ENCODE results near the gene RNASEH1. TPM values are rescaled to one million over a fixed set of nuclear protein-coding genes. Genes with fewer than 3 reads are reported as not detected.

RNASEH1 gene
- total and polyA plus RNA-seq, 2 of the 13 experiments (the other 11 are each of a cell fraction or from before 2014, with no cell fraction given), result 14.5 to 57.4 TPM

GRCh38 chr2:3585261-3586109, 27.4 kb upstream of the RNASEH1 start (continued):
- TF ChIP-seq CHD4 (IDR thresholded peaks at IDR 0.05; ENCODE audit: borderline replicate concordance, low read length) (no peak), ZNF124 (CRISPR knock-in tag; IDR thresholded peaks at IDR 0.05) (peak; percentile 84; the same call in 1 of the 2 replicates), CEBPG (CRISPR knock-in tag; IDR thresholded peaks at IDR 0.05) (no peak; the same call in 1 of the 2 replicates), NR0B2 (CRISPR knock-in tag; IDR thresholded peaks at IDR 0.05) (no peak), ZNF136 (CRISPR knock-in tag; IDR thresholded peaks at IDR 0.05; ENCODE audit: low read depth) (no peak), ATRX (CRISPR knock-in tag; IDR thresholded peaks at IDR 0.05; ENCODE audit: borderline replicate concordance) (no peak), ARID5B (CRISPR knock-in tag; IDR thresholded peaks at IDR 0.05) (peak; percentile 89), ZNF12 (CRISPR knock-in tag; IDR thresholded peaks at IDR 0.05) (peak; percentile 50; the same call in 1 of the 2 replicates), SP140L (CRISPR knock-in tag; IDR thresholded peaks at IDR 0.05; ENCODE audit: borderline replicate concordance) (no peak), CBX1 (IDR thresholded peaks at IDR 0.05; ENCODE audit: low read depth) (peak; percentile 50), ATF6 (CRISPR knock-in tag; conservative IDR thresholded peaks at IDR 0.05) (no peak), DDIT3 (CRISPR knock-in tag; IDR thresholded peaks at IDR 0.05) (no peak), GLI4 (CRISPR knock-in tag; IDR thresholded peaks at IDR 0.05; ENCODE audit: borderline replicate concordance) (0 out of 2 replicates have a peak, but pooled peaks have one; percentile 11), ZNF33A (CRISPR knock-in tag; IDR thresholded peaks at IDR 0.05; ENCODE audit: borderline replicate concordance) (no peak), ZSCAN9 (CRISPR knock-in tag; IDR thresholded peaks at IDR 0.05; ENCODE audit: borderline replicate concordance) (peak; percentile 52; the same call in 1 of the 2 replicates), MIER3 (CRISPR knock-in tag; IDR thresholded peaks at IDR 0.05; ENCODE audit: borderline replicate concordance) (0 out of 2 replicates have a peak, but pooled peaks have one; percentile 51), MATR3 (CRISPR knock-in tag; IDR thresholded peaks at IDR 0.05) (no peak), FOXP1 (IDR thresholded peaks at IDR 0.05) (no peak), FOXP1 (CRISPR knock-in tag; IDR thresholded peaks at IDR 0.05) (no peak), JUN (CRISPR knock-in tag; IDR thresholded peaks at IDR 0.05) (0 out of 2 replicates have a peak, but pooled peaks have one; percentile 19), NR3C1 (CRISPR knock-in tag; IDR thresholded peaks at IDR 0.05) (no peak), ZNF660 (CRISPR knock-in tag; IDR thresholded peaks at IDR 0.05; ENCODE audit: borderline replicate concordance, low read depth) (no peak), ZNF605 (CRISPR knock-in tag; IDR thresholded peaks at IDR 0.05) (peak; percentile 63), ZSCAN12 (CRISPR knock-in tag; IDR thresholded peaks at IDR 0.05) (no peak), MXD4 (CRISPR knock-in tag; IDR thresholded peaks at IDR 0.05) (peak; percentile 87; the same call in 1 of the 2 replicates)

All from HepG2 (cell line).